Vagina (tissue), 2 donors: ENCODE data around the gene AP1S3.

ENCODE experiments used
- POLR2A ChIP-seq, 2 donors: fragments of 450-650 bp; IDR thresholded peaks; one replicate each; pipeline ENCODE4 v1.6.1; 2017; ENCODE audit warnings: antibody characterized with exemption in 2 of 2, mild to moderate bottlenecking in 2 of 2, moderate library complexity in 2 of 2
- POLR2AphosphoS5 ChIP-seq, 2 donors: sonication (generic); formaldehyde crosslinking; IDR thresholded peaks; one replicate each; pipeline ENCODE4 v1.9.0; 2017; ENCODE audit warnings: antibody characterized with exemption in 2 of 2, mild to moderate bottlenecking in 2 of 2, low read depth in 1 of 2; ENCODE audit not compliant: insufficient read depth in 1 of 2

DNA sequence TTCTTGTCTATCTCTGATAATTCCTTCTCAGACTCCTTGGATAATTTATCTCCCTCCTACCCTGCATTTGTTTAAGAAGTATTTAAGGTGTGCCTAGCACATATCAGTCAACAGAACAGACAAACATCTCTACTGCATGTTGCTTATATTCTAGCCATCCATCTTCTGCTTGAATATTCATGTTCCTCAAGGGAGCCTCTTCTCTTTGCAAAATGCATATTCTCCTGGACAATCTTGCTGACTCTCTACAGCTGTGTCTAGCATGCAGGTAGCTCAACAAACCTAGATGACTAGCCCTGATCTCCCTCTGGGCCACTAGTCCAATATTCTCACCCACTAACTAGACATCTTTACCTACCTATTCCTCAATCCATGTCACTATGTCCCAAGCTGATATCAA is 70.0 kb downstream of the AP1S3 start:
- no peak for TF ChIP-seq POLR2A (IDR thresholded peaks at IDR 0.05)
- TF ChIP-seq POLR2AphosphoS5 (IDR thresholded peaks at IDR 0.05; ENCODE audit: insufficient read depth in 1 of 2, low read depth in 1 of 2): no peak
